ENCODE measurements around the gene PIAS1.
A peak's percentile ranks its signal among the peaks of the same experiment; 100 is the strongest.

Gene PIAS1

DNA sequence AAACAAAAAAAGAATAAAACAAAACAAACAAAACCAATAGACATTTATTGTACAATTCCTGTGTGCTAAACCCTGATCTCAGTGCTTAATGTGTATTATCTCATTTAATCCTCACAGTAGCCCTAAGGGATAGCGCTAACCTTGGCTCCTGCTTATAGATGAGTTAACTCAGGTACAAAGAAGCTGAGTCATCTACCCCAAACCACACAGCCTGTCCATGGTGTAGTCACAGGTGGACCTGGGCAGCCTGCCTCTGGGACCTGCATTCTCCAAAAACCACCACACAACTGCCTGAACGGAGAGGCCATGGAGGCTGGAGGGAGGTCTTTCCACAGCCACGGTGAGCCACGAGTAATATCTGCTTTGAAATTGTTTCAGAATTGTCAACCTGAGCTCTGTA is 180.9 kb downstream of the PIAS1 start:
- Histone ChIP-seq H3K27me3 (ENCODE audit: insufficient read depth, poor library complexity, severe bottlenecking) (no peaks in the 10 kb centered on the region), H3K27ac (ENCODE audit: poor library complexity, severe bottlenecking) (no peak overlapping the region), H3K36me3 (ENCODE audit: low read depth) (no peaks in the 10 kb centered on the region), H3K4me3 (ENCODE audit: severe bottlenecking) (no peak overlapping the region), H3K4me1 (ENCODE audit: insufficient read depth, poor library complexity, severe bottlenecking) (no peaks in the 10 kb centered on the region), H3K9me3 (ENCODE audit: severe bottlenecking) (peaks cover 2% of the 10 kb centered on the region)
- no peak for DNase-seq (ENCODE audit: low spot score)
- ATAC-seq (ENCODE audit: low read depth): peak; percentile 75
- TF ChIP-seq, protein P1, sequence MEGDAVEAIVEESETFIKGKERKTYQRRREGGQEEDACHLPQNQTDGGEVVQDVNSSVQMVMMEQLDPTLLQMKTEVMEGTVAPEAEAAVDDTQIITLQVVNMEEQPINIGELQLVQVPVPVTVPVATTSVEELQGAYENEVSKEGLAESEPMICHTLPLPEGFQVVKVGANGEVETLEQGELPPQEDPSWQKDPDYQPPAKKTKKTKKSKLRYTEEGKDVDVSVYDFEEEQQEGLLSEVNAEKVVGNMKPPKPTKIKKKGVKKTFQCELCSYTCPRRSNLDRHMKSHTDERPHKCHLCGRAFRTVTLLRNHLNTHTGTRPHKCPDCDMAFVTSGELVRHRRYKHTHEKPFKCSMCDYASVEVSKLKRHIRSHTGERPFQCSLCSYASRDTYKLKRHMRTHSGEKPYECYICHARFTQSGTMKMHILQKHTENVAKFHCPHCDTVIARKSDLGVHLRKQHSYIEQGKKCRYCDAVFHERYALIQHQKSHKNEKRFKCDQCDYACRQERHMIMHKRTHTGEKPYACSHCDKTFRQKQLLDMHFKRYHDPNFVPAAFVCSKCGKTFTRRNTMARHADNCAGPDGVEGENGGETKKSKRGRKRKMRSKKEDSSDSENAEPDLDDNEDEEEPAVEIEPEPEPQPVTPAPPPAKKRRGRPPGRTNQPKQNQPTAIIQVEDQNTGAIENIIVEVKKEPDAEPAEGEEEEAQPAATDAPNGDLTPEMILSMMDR (IDR thresholded peaks at IDR 0.05; ENCODE audit: poor library complexity, severe bottlenecking): no peak

DNA sequence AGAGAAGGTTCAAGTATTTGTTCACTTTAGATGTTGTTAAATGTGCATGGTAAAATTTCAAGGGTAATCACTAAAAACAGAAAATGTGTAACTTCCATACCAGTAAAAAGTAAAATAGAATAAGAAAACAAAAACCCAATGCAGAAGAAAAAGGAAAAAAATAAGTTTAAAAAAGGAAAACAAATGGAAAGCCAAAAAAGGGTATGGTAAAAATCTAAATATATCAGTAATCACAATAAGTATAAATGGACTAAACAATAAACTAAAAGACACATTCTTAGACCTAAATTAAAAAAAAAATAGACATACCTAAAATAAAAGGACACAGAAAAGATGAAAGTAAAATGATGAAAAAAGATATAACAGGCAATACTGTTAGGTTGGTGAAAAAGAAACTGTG is 184.9 kb downstream of the PIAS1 start:
- no peak overlapping the region for H3K27ac ChIP-seq (ENCODE audit: poor library complexity, severe bottlenecking)

DNA sequence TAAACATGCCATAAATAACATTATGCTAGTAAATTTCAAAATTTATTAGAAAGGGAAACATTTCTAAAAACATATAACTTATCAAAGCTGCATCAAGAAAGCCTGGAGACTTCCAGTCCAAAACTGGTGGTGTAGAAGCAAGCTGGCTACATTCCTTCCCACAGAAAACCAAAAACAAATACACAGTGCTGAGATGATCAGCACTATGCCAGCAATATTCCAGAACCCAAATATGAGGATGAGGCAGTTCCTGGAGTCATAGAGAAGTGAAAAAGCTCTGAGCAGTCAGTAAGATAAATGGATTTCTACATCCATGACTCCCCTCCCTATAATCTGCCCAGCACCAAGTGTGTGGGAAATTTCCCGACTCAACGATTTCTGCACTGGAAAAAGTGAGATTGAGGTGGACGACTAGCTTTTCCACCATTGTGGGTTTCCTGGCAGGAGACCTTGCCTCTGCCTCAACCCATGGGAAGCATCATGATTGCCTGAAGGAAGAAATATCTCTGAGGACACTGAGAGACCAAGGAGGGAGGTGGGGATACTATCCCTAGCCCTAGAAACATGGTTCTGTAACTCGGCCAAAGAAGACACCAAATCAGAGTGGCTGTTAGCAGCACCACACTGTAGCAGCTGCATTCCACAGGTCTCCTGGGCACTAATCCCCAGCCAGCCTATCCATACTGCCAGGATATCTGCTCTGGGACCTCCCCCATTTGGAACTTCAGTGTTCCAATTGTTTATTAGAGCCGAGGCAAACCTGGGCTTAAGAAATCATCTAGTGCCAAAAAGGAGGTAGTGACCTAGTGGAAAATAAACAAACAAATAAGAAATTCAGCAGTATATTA is 187.2 kb downstream of the PIAS1 start:
- no peak overlapping the region for H3K4me3 ChIP-seq (ENCODE audit: severe bottlenecking)
- no peak overlapping the region for H3K27ac ChIP-seq (ENCODE audit: poor library complexity, severe bottlenecking)
- H3K4me1 ChIP-seq (ENCODE audit: insufficient read depth, poor library complexity, severe bottlenecking): no peaks in the 10 kb centered on the region
- ATAC-seq (ENCODE audit: low read depth) (no peak), DNase-seq (ENCODE audit: low spot score) (no peak)
- H3K36me3 ChIP-seq (ENCODE audit: low read depth): no peaks in the 10 kb centered on the region
- H3K27me3 ChIP-seq (ENCODE audit: insufficient read depth, poor library complexity, severe bottlenecking): no peaks in the 10 kb centered on the region
- peaks cover 8% of the 10 kb centered on the region for H3K9me3 ChIP-seq (ENCODE audit: severe bottlenecking)
- TF ChIP-seq, protein P1 (IDR thresholded peaks at IDR 0.05; ENCODE audit: poor library complexity, severe bottlenecking): no peak

More for the DNA sequence above, 184.9 kb downstream of the PIAS1 start:
- H3K36me3 ChIP-seq (ENCODE audit: low read depth): no peaks in the 10 kb centered on the region
- no peak overlapping the region for H3K4me3 ChIP-seq (ENCODE audit: severe bottlenecking)
- ATAC-seq (ENCODE audit: low read depth) (no peak), DNase-seq (ENCODE audit: low spot score) (no peak)
- H3K27me3 ChIP-seq (ENCODE audit: insufficient read depth, poor library complexity, severe bottlenecking): no peaks in the 10 kb centered on the region
- H3K9me3 ChIP-seq (ENCODE audit: severe bottlenecking): peaks cover 3% of the 10 kb centered on the region
- TF ChIP-seq, protein P1 (IDR thresholded peaks at IDR 0.05; ENCODE audit: poor library complexity, severe bottlenecking): no peak
- H3K4me1 ChIP-seq (ENCODE audit: insufficient read depth, poor library complexity, severe bottlenecking): no peaks in the 10 kb centered on the region

Data from RWPE2 (cell line).